ENCODE measurements around the gene EFCAB14. TPM values are rescaled to one million over a fixed set of nuclear protein-coding genes. Genes with fewer than 3 reads are reported as not detected.
"Not testable (repeated sequence)": the region's sequence is repeated elsewhere in the genome, so short reads cannot be mapped to it uniquely, and the experiment has no call there.

The EFCAB14 gene
- polyA plus RNA-seq, 1 donor, result 109 TPM

- DNase-seq, result peak; percentile 46
Measured at GRCh38 chr1:46687093-46687659, 31.7 kb downstream of the EFCAB14 start.

- no peak for DNase-seq
Measured at GRCh38 chr1:46686255-46686654, 32.7 kb downstream of the EFCAB14 start.

- no peak for DNase-seq
Measured at GRCh38 chr1:46684670-46685069, 34.2 kb downstream of the EFCAB14 start.

GRCh38 chr1:46682064-46682463 is 36.9 kb downstream of the EFCAB14 start:
- DNase-seq, result no peak

GRCh38 chr1:46681333-46682034 is 37.4 kb downstream of the EFCAB14 start:
- no peak for DNase-seq

GRCh38 chr1:46679789-46680573 is 38.9 kb downstream of the EFCAB14 start:
- no peak for DNase-seq

- DNase-seq, result no peak
Measured at GRCh38 chr1:46677339-46677738, 41.6 kb downstream of the EFCAB14 start.

- no peak for DNase-seq
Measured at GRCh38 chr1:46676531-46676930, 42.4 kb downstream of the EFCAB14 start.

- DNase-seq, result no peak
Measured at GRCh38 chr1:46675549-46676314, 43.2 kb downstream of the EFCAB14 start.

- DNase-seq, result no peak
Measured at GRCh38 chr1:46673749-46674182, 45.1 kb downstream of the EFCAB14 start.

GRCh38 chr1:46672696-46673095 is 46.2 kb downstream of the EFCAB14 start:
- no peak for DNase-seq

- no peak for DNase-seq
Measured at GRCh38 chr1:46671554-46671953, 47.4 kb downstream of the EFCAB14 start, which contains the start of gene TEX38. TSS of gene TEX38 (plus strand) at chr1:46671854. CDS start at chr1:46671935, 81 bp downstream.

- DNase-seq, result no peak
Measured at GRCh38 chr1:46670134-46670533, 48.8 kb downstream of the EFCAB14 start.

- peak; percentile 49 for DNase-seq
Measured at GRCh38 chr1:46667782-46668760, 50.8 kb downstream of the EFCAB14 start, which contains the start of gene ATPAF1. TSS of gene ATPAF1 (minus strand) at chr1:46668364. CDS start at chr1:46668322, 42 bp downstream.

- DNase-seq, result no peak
Measured at GRCh38 chr1:46665983-46666382, 52.9 kb downstream of the EFCAB14 start.

GRCh38 chr1:46662919-46663318 is 56.0 kb downstream of the EFCAB14 start:
- DNase-seq, result not testable (repeated sequence)

- not testable (repeated sequence) for DNase-seq
Measured at GRCh38 chr1:46660116-46660515, 58.8 kb downstream of the EFCAB14 start.

- DNase-seq, result no peak
Measured at GRCh38 chr1:46659307-46659870, 59.5 kb downstream of the EFCAB14 start.

GRCh38 chr1:46657775-46658174 is 61.1 kb downstream of the EFCAB14 start:
- no peak for DNase-seq

GRCh38 chr1:46656643-46657042 is 62.3 kb downstream of the EFCAB14 start:
- no peak for DNase-seq

All from left kidney (tissue), 2 donors.